Body of pancreas (tissue), 4 donors: ENCODE measurements around the gene PAQR8.

ENCODE experiments used
- CTCF ChIP-seq, 7 experiments: fragments of 450-650 bp in 4 of 7; fragments of 200-600 bp in 3 of 7; sonication (generic) in 3 of 7; IDR thresholded peaks; one replicate each; pipeline ENCODE4 v1.5.1; 2016 to 2019; ENCODE audit warnings: antibody characterized with exemption in 7 of 7
- POLR2A ChIP-seq, 3 donors: fragments of 450-650 bp; IDR thresholded peaks; one replicate each; pipeline ENCODE4 v1.6.1; 2016; ENCODE audit warnings: antibody characterized with exemption in 3 of 3, mild to moderate bottlenecking in 2 of 3

GRCh38 chr6:52424513-52424912 is 62.6 kb downstream of the PAQR8 start:
- no peak for TF ChIP-seq CTCF (IDR thresholded peaks at IDR 0.05)
- no peak for TF ChIP-seq POLR2A (IDR thresholded peaks at IDR 0.05)
